ENCODE data around the gene TMEM242.

The TMEM242 gene

GRCh38 chr6:157268835-157269234 lies 54.5 kb downstream of the TMEM242 start:
- no peak for ATAC-seq

GRCh38 chr6:157268396-157268795 lies 54.9 kb downstream of the TMEM242 start:
- ATAC-seq: no peak

GRCh38 chr6:157267654-157268053 lies 55.7 kb downstream of the TMEM242 start:
- no peak for ATAC-seq

- no peak for ATAC-seq
Measured at GRCh38 chr6:157267109-157267611, 56.2 kb downstream of the TMEM242 start.

- no peak for ATAC-seq
Measured at GRCh38 chr6:157266274-157267101, 56.8 kb downstream of the TMEM242 start.

- ATAC-seq: no peak
Measured at GRCh38 chr6:157265635-157266034, 57.7 kb downstream of the TMEM242 start.

- ATAC-seq: no peak
Measured at GRCh38 chr6:157265186-157265585, 58.1 kb downstream of the TMEM242 start.

- no peak for ATAC-seq
Measured at GRCh38 chr6:157264701-157265100, 58.6 kb downstream of the TMEM242 start.

- ATAC-seq: no peak
Measured at GRCh38 chr6:157263881-157264397, 59.4 kb downstream of the TMEM242 start.

GRCh38 chr6:157263146-157263545 lies 60.2 kb downstream of the TMEM242 start:
- ATAC-seq: no peak

- ATAC-seq: no peak
Measured at GRCh38 chr6:157261606-157262005, 61.7 kb downstream of the TMEM242 start.

GRCh38 chr6:157260735-157261410 lies 62.4 kb downstream of the TMEM242 start:
- ATAC-seq: no peak

GRCh38 chr6:157259443-157259842 lies 63.9 kb downstream of the TMEM242 start:
- no peak for ATAC-seq

- ATAC-seq: no peak
Measured at GRCh38 chr6:157258878-157259277, 64.4 kb downstream of the TMEM242 start.

GRCh38 chr6:157255079-157255478 lies 68.2 kb downstream of the TMEM242 start:
- ATAC-seq: no peak

GRCh38 chr6:157254538-157254937 lies 68.8 kb downstream of the TMEM242 start:
- no peak for ATAC-seq

GRCh38 chr6:157253699-157254098 lies 69.6 kb downstream of the TMEM242 start:
- no peak for ATAC-seq

- ATAC-seq: no peak
Measured at GRCh38 chr6:157253017-157253416, 70.3 kb downstream of the TMEM242 start.

- ATAC-seq: no peak
Measured at GRCh38 chr6:157251586-157252247, 71.6 kb downstream of the TMEM242 start.

- ATAC-seq: no peak
Measured at GRCh38 chr6:157249826-157250225, 73.5 kb downstream of the TMEM242 start.

GRCh38 chr6:157248264-157248663 lies 75.1 kb downstream of the TMEM242 start:
- ATAC-seq: no peak

GRCh38 chr6:157246771-157247484 lies 76.4 kb downstream of the TMEM242 start:
- no peak for ATAC-seq

All from activated CD4-positive, CD25-positive, alpha-beta regulatory T cell treated with anti-CD3 and anti-CD28 coated beads, Interleukin-2, amount 50 U/mL, for 24 hours (primary cell).